ENCODE results near the gene TBX1. TPM values are rescaled to one million over a fixed set of nuclear protein-coding genes. Genes with fewer than 3 reads are reported as not detected.

TBX1 gene
- total and polyA plus RNA-seq, 2 experiments from 2014 or later, result 0.07 TPM; not detected in 1

- DNase-seq (ENCODE audit: low spot score), result no peak
- peak; percentile 70 for TF ChIP-seq EZH2 (IDR thresholded peaks at IDR 0.05; ENCODE audit: borderline replicate concordance)
- peak; percentile 59 for TF ChIP-seq EZH2phosphoT487 (IDR thresholded peaks at IDR 0.05; ENCODE audit: low read depth, severe bottlenecking, unreplicated experiment)
- TF ChIP-seq, protein P1, sequence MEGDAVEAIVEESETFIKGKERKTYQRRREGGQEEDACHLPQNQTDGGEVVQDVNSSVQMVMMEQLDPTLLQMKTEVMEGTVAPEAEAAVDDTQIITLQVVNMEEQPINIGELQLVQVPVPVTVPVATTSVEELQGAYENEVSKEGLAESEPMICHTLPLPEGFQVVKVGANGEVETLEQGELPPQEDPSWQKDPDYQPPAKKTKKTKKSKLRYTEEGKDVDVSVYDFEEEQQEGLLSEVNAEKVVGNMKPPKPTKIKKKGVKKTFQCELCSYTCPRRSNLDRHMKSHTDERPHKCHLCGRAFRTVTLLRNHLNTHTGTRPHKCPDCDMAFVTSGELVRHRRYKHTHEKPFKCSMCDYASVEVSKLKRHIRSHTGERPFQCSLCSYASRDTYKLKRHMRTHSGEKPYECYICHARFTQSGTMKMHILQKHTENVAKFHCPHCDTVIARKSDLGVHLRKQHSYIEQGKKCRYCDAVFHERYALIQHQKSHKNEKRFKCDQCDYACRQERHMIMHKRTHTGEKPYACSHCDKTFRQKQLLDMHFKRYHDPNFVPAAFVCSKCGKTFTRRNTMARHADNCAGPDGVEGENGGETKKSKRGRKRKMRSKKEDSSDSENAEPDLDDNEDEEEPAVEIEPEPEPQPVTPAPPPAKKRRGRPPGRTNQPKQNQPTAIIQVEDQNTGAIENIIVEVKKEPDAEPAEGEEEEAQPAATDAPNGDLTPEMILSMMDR (IDR thresholded peaks at IDR 0.05; ENCODE audit: poor library complexity), result no peak
- H3K4me1 ChIP-seq (ENCODE audit: insufficient read depth), result no peaks in the 10 kb centered on the region
- H3K4me3 ChIP-seq, result no peak overlapping the region
- H3K36me3 ChIP-seq (replicated peaks; ENCODE audit: insufficient read depth, low read depth), result no peaks in the 10 kb centered on the region
- H3K27me3 ChIP-seq, result peaks cover 93% of the 10 kb centered on the region
- H3K79me2 ChIP-seq, result no peaks in the 10 kb centered on the region
- H2AFZ ChIP-seq, result no peak overlapping the region
- 2% methylated on average over 36 of the region's 83 CpGs for whole genome bisulfite sequencing (ENCODE audit: low lambda C conversion rate, missing lambda C conversion rate)
- no peak overlapping the region for H3K27ac ChIP-seq
- H3K4me2 ChIP-seq, result peak overlapping the region; percentile 73
- H3K9me2 ChIP-seq (replicated peaks; ENCODE audit: insufficient read depth), result no peaks in the 10 kb centered on the region
- H3K9me3 ChIP-seq (ENCODE audit: low read depth), result no peaks in the 10 kb centered on the region
- H4K20me1 ChIP-seq (ENCODE audit: insufficient read depth, poor library complexity, severe bottlenecking), result no peaks in the 10 kb centered on the region
These were observed 5.1 kb downstream of the TBX1 start for GRCh38 chr22:19765477-19766239.

- H3K4me3 ChIP-seq, result no peak overlapping the region
- H3K27me3 ChIP-seq, result peaks cover 97% of the 10 kb centered on the region
- no peak for DNase-seq (ENCODE audit: low spot score)
- H2AFZ ChIP-seq, result no peak overlapping the region
- 0% methylated on average over 8 of the region's 36 CpGs for WGBS (ENCODE audit: low lambda C conversion rate, missing lambda C conversion rate)
- H3K9me2 ChIP-seq (replicated peaks; ENCODE audit: insufficient read depth), result no peaks in the 10 kb centered on the region
- peak overlapping the region; percentile 73 for H3K4me2 ChIP-seq
- no peaks in the 10 kb centered on the region for H3K36me3 ChIP-seq (replicated peaks; ENCODE audit: insufficient read depth, low read depth)
- no peaks in the 10 kb centered on the region for H3K9me3 ChIP-seq (ENCODE audit: low read depth)
- TF ChIP-seq, protein P1 (IDR thresholded peaks at IDR 0.05; ENCODE audit: poor library complexity), result no peak
- TF ChIP-seq EZH2phosphoT487 (IDR thresholded peaks at IDR 0.05; ENCODE audit: low read depth, severe bottlenecking, unreplicated experiment) (no peak), EZH2 (IDR thresholded peaks at IDR 0.05; ENCODE audit: borderline replicate concordance) (no peak)
- no peaks in the 10 kb centered on the region for H3K79me2 ChIP-seq
- no peaks in the 10 kb centered on the region for H4K20me1 ChIP-seq (ENCODE audit: insufficient read depth, poor library complexity, severe bottlenecking)
- H3K27ac ChIP-seq, result no peak overlapping the region
- no peaks in the 10 kb centered on the region for H3K4me1 ChIP-seq (ENCODE audit: insufficient read depth)
These were observed 5.6 kb downstream of the TBX1 start for GRCh38 chr22:19766240-19766510.

- no peaks in the 10 kb centered on the region for H3K4me1 ChIP-seq (ENCODE audit: insufficient read depth)
- H3K36me3 ChIP-seq (replicated peaks; ENCODE audit: insufficient read depth, low read depth), result no peaks in the 10 kb centered on the region
- H4K20me1 ChIP-seq (ENCODE audit: insufficient read depth, poor library complexity, severe bottlenecking), result no peaks in the 10 kb centered on the region
- 5% methylated on average over 52 of the region's 103 CpGs for WGBS (ENCODE audit: low lambda C conversion rate, missing lambda C conversion rate)
- peak overlapping the region; percentile 73 for H3K4me2 ChIP-seq
- H2AFZ ChIP-seq, result no peak overlapping the region
- H3K27ac ChIP-seq, result no peak overlapping the region
- no peak overlapping the region for H3K4me3 ChIP-seq
- TF ChIP-seq EZH2phosphoT487 (IDR thresholded peaks at IDR 0.05; ENCODE audit: low read depth, severe bottlenecking, unreplicated experiment), result peak; percentile 93
- TF ChIP-seq EZH2 (IDR thresholded peaks at IDR 0.05; ENCODE audit: borderline replicate concordance), result peak; percentile 100
- TF ChIP-seq, protein P1 (IDR thresholded peaks at IDR 0.05; ENCODE audit: poor library complexity), result peak; percentile 38
- H3K9me2 ChIP-seq (replicated peaks; ENCODE audit: insufficient read depth), result no peaks in the 10 kb centered on the region
- H3K27me3 ChIP-seq, result peaks cover 97% of the 10 kb centered on the region
- H3K79me2 ChIP-seq, result no peaks in the 10 kb centered on the region
- H3K9me3 ChIP-seq (ENCODE audit: low read depth), result no peaks in the 10 kb centered on the region
- peak; percentile 47 for DNase-seq (ENCODE audit: low spot score)
These were observed 6.2 kb downstream of the TBX1 start for GRCh38 chr22:19766511-19767426.

All from hepatocyte (in vitro differentiated cells).